Endothelial cell of umbilical vein (primary cell): ENCODE measurements around the gene PDIA4. TPM values are rescaled to one million over a fixed set of nuclear protein-coding genes. Genes with fewer than 3 reads are reported as not detected.

Source experiments
- BruUV-seq: library from RNA; stranded (reverse); fragments of 400-500 nt; replicated peaks from 2 replicates; lab custom pipeline; 2021; lab: Mats Ljungman, UMichigan
- CTCF ChIA-PET: fragments of 300-600, 350-600 bp; sonication (Branson Sonifier 250); formaldehyde crosslinking; loops from one replicate; lab custom pipeline; 2021; ENCODE audit warnings: antibody characterized with exemption, inconsistent platforms; lab: Charles Lee
- POLR2A ChIA-PET: fragments of 300-600, 350-600 bp; sonication (Branson Sonifier 250); formaldehyde crosslinking; loops from one replicate; lab custom pipeline; 2021; ENCODE audit warnings: antibody characterized with exemption, inconsistent platforms; lab: Charles Lee
- DNase-seq: peaks from one replicate; pipeline ENCODE4 v3.0.0-alpha.2; 2011; ENCODE audit warnings: low read depth, low spot score
- FAIRE-seq: peaks from 2 replicates; lab custom pipeline; 2011; peaks lifted over from hg19 to GRCh38; lab: Jason Lieb, UNC
- H2AFZ ChIP-seq: 2 replicates; pipeline ENCODE4 v1.6.0; 2012; ENCODE audit warnings: low read depth, low read length, control low read depth, inconsistent platforms
- H3K27ac ChIP-seq: 2 replicates; pipeline ENCODE4 v1.5.1; 2011; ENCODE audit warnings: low read depth, mild to moderate bottlenecking, control low read depth, low read length, moderate library complexity; ENCODE audit not compliant: insufficient read depth
- H3K27me3 ChIP-seq, 2 experiments: 2 replicates each; pipeline versions ENCODE4 v1.6.0 to v1.6.1; 2011; ENCODE audit warnings: low read length in 2 of 2, mixed read lengths in 1 of 2; ENCODE audit not compliant: control insufficient read depth in 2 of 2, insufficient read depth in 2 of 2
- H3K36me3 ChIP-seq, 2 experiments: 2 replicates in 1 of 2; 3 replicates in 1 of 2; pipeline ENCODE4 v1.5.1; 2011; ENCODE audit warnings: low read length in 2 of 2, mild to moderate bottlenecking in 1 of 2, moderate library complexity in 1 of 2; ENCODE audit not compliant: control insufficient read depth in 2 of 2, insufficient read depth in 2 of 2; ENCODE audit errors: extremely low read depth in 1 of 2
- H3K4me1 ChIP-seq: 3 replicates; pipeline ENCODE4 v1.5.1; 2011; ENCODE audit warnings: mild to moderate bottlenecking, low read length; ENCODE audit not compliant: control insufficient read depth, insufficient read depth; ENCODE audit errors: extremely low read depth
- H3K4me2 ChIP-seq: 2 replicates; pipeline ENCODE4 v1.6.1; 2011; ENCODE audit warnings: low read length, control low read depth, mixed read lengths; ENCODE audit not compliant: insufficient read depth
- H3K4me3 ChIP-seq, 3 experiments: fragments of 200-600 bp in 1 of 3; sonication (generic), shearing (Covaris generic) in 1 of 3; replicated peaks in 1 of 3; 2 replicates each; pipeline ENCODE4 v1.5.1; 2011 to 2016; ENCODE audit warnings: control low read depth in 3 of 3, low read length in 3 of 3, mild to moderate bottlenecking in 2 of 3, inconsistent platforms in 1 of 3, low read depth in 1 of 3, moderate library complexity in 1 of 3; ENCODE audit not compliant: insufficient read depth in 1 of 3
- H3K79me2 ChIP-seq: 2 replicates; pipeline ENCODE4 v1.6.0; 2012; ENCODE audit warnings: low read length, inconsistent platforms; ENCODE audit not compliant: control insufficient read depth, insufficient read depth
- H3K9ac ChIP-seq: replicated peaks from 2 replicates; pipeline ENCODE3; 2011; ENCODE audit warnings: low read length, control low read depth; ENCODE audit not compliant: insufficient read depth; ENCODE audit errors: extremely low read depth
- H3K9me1 ChIP-seq: replicated peaks from 3 replicates; pipeline ENCODE4 v1.6.0; 2011; ENCODE audit warnings: mild to moderate bottlenecking, low read length; ENCODE audit not compliant: control insufficient read depth, insufficient read depth; ENCODE audit errors: extremely low read depth
- H3K9me3 ChIP-seq: replicated peaks from 2 replicates; pipeline ENCODE4 v1.5.1; 2012; ENCODE audit warnings: low read length, inconsistent platforms; ENCODE audit not compliant: control insufficient read depth, insufficient read depth
- H4K20me1 ChIP-seq: replicated peaks from 2 replicates; pipeline ENCODE3; 2011; ENCODE audit warnings: mild to moderate bottlenecking, low read length; ENCODE audit not compliant: control insufficient read depth, insufficient read depth; ENCODE audit errors: extremely low read depth
- CTCF ChIP-seq, 2 donors: IDR thresholded peaks; 1 replicate in 1 of 2; 2 replicates in 1 of 2; pipeline ENCODE4 v1.5.1; 2011; ENCODE audit warnings: low read length in 2 of 2, mild to moderate bottlenecking in 2 of 2, moderate library complexity in 2 of 2, control low read depth in 1 of 2, inconsistent platforms in 1 of 2, low read depth in 1 of 2; ENCODE audit not compliant: insufficient read depth in 1 of 2; ENCODE audit errors: extremely low read depth in 1 of 2
- EZH2 ChIP-seq: IDR thresholded peaks from 2 replicates; pipeline ENCODE4 v1.6.1; 2012; ENCODE audit warnings: borderline replicate concordance, low read depth, mild to moderate bottlenecking, moderate library complexity, low read length, inconsistent platforms; ENCODE audit not compliant: severe bottlenecking
- GATA2 ChIP-seq: IDR thresholded peaks from 2 replicates; pipeline ENCODE4 v1.7.0; 2011; ENCODE audit warnings: low read depth, mild to moderate bottlenecking, moderate library complexity, mixed read lengths, low read length; ENCODE audit not compliant: insufficient read length, insufficient read depth
- MYC ChIP-seq: IDR thresholded peaks from one replicate; pipeline ENCODE4 v1.6.1; 2011; ENCODE audit warnings: mild to moderate bottlenecking, low read depth, low read length
- dilution Hi-C: fragments of 300-500 bp; cut with MboI; formaldehyde crosslinking; loops from one replicate; pipeline ENCODE4 v1.15.0; 2019; ENCODE audit warnings: low sequenced_read_pairs; ENCODE audit not compliant: extremely low pct_ligation_motif_present
- intact Hi-C: fragments of 100-400 bp; cut with micrococcal nuclease; formaldehyde crosslinking; loops from one replicate; pipeline ENCODE4 v1.10.0; 2022
- polyA plus RNA-seq, 4 experiments: library from polyadenylated mRNA; depleted of rRNA in 3 of 4; stranded (reverse) in 3 of 4; unstranded in 1 of 4; fragments of >200 nt; gene quantifications; 2 replicates each; pipeline versions ENCODE4 v1.2.1 to v1.2.3, GENCODE V29; 2011 to 2012; ENCODE audit warnings: missing spikeins in 1 of 4
- total RNA-seq: library from RNA; stranded (reverse); gene quantifications from 2 replicates; pipeline ENCODE4 v1.2.3, GENCODE V29; 2021

Gene PDIA4
- total and polyA plus RNA-seq, 2 donors (not counting 3 experiments of a cell fraction or from before 2014, with no cell fraction given), result 217 to 308 TPM

- Histone ChIP-seq H3K79me2 (no peaks in the 10 kb centered on the region), H2AFZ (peak overlapping the region; percentile 80), H3K36me3 (no peaks in the 10 kb centered on the region), H3K9me1 (no peaks in the 10 kb centered on the region), H3K27me3 (peaks cover 0 to 10% of the 10 kb centered on the region in 2 experiments), H3K4me3 (peak overlapping the region; percentile 56 to 85 (median 85)), H4K20me1 (no peaks in the 10 kb centered on the region), H3K9ac (peak overlapping the region; percentile 72), H3K4me2 (peak overlapping the region; percentile 92), H3K27ac (no peak overlapping the region), H3K4me1 (peaks cover 11% of the 10 kb centered on the region), H3K9me3 (no peaks in the 10 kb centered on the region)
- TF ChIP-seq MYC (no peak), EZH2 (no peak), GATA2 (peak; percentile 15), CTCF (IDR thresholded peaks at IDR 0.05; ENCODE audit: extremely low read depth in 1 of 2, insufficient read depth in 1 of 2, low read depth in 1 of 2, low read length in 2 of 2) (no peak)
- FAIRE-seq (peak; percentile 66), DNase-seq (peak; percentile 87)
- ChIA-PET POLR2A (no interaction called here), CTCF (interaction anchor here (1.1 to 2.8 kb wide), 6 partner anchors 13 to 478 kb away, joined by 3 to 10 read pairs (median 4); partner anchors contain the start of gene ZNF425)
- intact Hi-C loops, result loop anchor here (1.0 kb wide), 6 partner anchors 20 to 439 kb away; partner anchors contain the start of genes EZH2 and ZNF786
- no TSS peak for BruUV-seq
- dilution Hi-C loops, result no loop called here
These were observed 44.8 kb downstream of the PDIA4 start for GRCh38 chr7:148983200-148984146.
